ENCODE results near the gene ABCA7.

The ABCA7 gene

GRCh38 chr19:1073956-1074517 lies 34.1 kb downstream of the ABCA7 start:
- Histone ChIP-seq H3K36me3 (ENCODE audit: insufficient read depth, low read length) (no peaks in the 10 kb centered on the region), H3K9ac (ENCODE audit: low read depth, low read length) (no peak overlapping the region), H3K27me3 (ENCODE audit: control insufficient read depth, insufficient read depth, low read length) (peaks cover 30% of the 10 kb centered on the region), H3K4me2 (ENCODE audit: low read length) (no peak overlapping the region), H3K9me3 (replicated peaks; ENCODE audit: low read length) (no peaks in the 10 kb centered on the region), H3K4me1 (ENCODE audit: control insufficient read depth, insufficient read depth, low read length) (peaks cover 4% of the 10 kb centered on the region), H3K4me3 (ENCODE audit: low read length) (no peak overlapping the region)

DNA sequence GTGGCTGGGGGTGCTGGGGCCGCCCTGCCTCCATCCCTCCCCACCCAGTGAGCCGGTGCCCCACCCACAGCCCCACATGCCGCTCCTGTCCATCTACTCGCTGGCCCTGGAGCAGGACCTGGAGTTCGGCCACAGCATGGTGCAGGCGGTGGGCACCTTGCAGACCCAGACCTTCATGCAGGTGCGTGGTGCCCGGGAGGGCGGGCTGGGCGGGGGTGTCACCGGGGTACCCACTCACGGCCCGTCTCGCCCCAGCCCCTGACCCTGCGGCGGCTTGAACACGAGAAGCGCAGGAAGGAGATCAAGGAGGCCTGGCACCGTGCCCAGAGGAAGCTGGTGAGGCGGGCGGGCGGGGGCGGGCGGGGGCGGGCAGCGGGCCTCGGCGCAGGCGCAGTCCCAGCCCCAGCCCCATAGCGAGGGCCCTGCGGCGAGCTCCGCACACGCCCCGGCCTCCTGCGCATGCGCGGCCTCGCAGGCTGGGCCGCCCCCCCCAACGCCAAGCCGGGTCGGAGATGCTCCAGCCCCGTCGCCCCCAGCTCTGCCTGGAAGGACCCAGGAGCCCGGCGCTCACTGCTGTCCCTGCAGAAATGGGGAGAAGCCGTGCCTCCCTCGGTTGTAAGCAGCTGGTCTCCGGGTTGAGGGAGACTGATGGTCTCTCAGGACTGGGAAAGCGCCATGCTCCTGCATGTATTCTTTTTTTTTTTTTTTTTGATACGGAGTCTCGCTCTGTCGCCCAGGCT lies 34.8 kb downstream of the ABCA7 start:
- Histone ChIP-seq H3K4me1 (ENCODE audit: control insufficient read depth, insufficient read depth, low read length) (peaks cover 4% of the 10 kb centered on the region), H3K9me3 (replicated peaks; ENCODE audit: low read length) (no peaks in the 10 kb centered on the region), H3K9ac (ENCODE audit: low read depth, low read length) (no peak overlapping the region), H3K36me3 (ENCODE audit: insufficient read depth, low read length) (no peaks in the 10 kb centered on the region), H3K4me3 (ENCODE audit: low read length) (no peak overlapping the region), H3K27me3 (ENCODE audit: control insufficient read depth, insufficient read depth, low read length) (peaks cover 24% of the 10 kb centered on the region), H3K4me2 (ENCODE audit: low read length) (no peak overlapping the region)

DNA sequence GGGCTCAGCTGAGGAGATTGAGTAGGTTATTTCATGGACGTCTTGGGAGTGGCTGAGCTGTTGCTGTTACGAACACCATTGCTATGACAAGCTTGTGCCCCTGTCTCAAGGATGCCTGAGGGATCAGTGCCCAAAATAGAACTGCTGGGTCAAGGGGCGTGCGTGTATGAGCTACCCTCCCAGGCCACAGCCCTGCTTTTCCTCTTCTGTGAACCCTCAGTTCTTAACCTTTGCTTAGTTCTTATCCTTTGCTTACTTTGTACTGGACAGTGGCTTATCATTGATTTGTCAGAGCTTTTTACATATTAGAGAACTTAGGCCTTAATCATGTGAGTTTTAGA lies 36.1 kb downstream of the ABCA7 start:
- no peak overlapping the region for H3K4me2 ChIP-seq (ENCODE audit: low read length)
- H3K36me3 ChIP-seq (ENCODE audit: insufficient read depth, low read length) = no peaks in the 10 kb centered on the region
- peaks cover 17% of the 10 kb centered on the region for H3K27me3 ChIP-seq (ENCODE audit: control insufficient read depth, insufficient read depth, low read length)
- peaks cover 4% of the 10 kb centered on the region for H3K4me1 ChIP-seq (ENCODE audit: control insufficient read depth, insufficient read depth, low read length)
- H3K4me3 ChIP-seq (ENCODE audit: low read length) = no peak overlapping the region
- H3K9ac ChIP-seq (ENCODE audit: low read depth, low read length) = no peak overlapping the region
- H3K9me3 ChIP-seq (replicated peaks; ENCODE audit: low read length) = no peaks in the 10 kb centered on the region

DNA sequence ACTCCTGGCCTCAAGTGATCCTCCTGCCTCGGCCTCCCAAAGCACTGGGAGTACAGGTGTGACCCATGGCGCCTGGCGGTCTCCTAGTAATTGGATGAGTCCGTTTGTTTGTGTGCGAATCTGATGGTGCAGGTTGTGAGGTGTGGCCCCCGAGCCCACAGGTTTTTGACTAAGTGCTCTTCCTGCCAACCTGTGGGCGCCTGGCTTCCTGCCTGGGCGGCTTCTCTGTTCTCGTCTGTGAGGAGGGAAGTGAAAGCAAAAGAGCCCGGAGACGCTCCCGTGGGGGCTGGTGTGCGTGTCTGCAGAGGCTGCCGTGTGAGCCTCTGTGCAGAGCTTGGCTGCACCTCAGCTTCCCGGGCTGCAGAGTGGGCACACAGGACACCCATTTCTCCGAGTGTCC lies 37.0 kb downstream of the ABCA7 start:
- Histone ChIP-seq H3K4me1 (ENCODE audit: control insufficient read depth, insufficient read depth, low read length) (peaks cover 4% of the 10 kb centered on the region), H3K36me3 (ENCODE audit: insufficient read depth, low read length) (no peaks in the 10 kb centered on the region), H3K9me3 (replicated peaks; ENCODE audit: low read length) (no peaks in the 10 kb centered on the region), H3K9ac (ENCODE audit: low read depth, low read length) (no peak overlapping the region), H3K4me3 (ENCODE audit: low read length) (no peak overlapping the region), H3K27me3 (ENCODE audit: control insufficient read depth, insufficient read depth, low read length) (peaks cover 10% of the 10 kb centered on the region), H3K4me2 (ENCODE audit: low read length) (no peak overlapping the region)

GRCh38 chr19:1079566-1080111 lies 39.7 kb downstream of the ABCA7 start:
- Histone ChIP-seq H3K9ac (ENCODE audit: low read depth, low read length) (no peak overlapping the region), H3K4me1 (ENCODE audit: control insufficient read depth, insufficient read depth, low read length) (peaks cover 9% of the 10 kb centered on the region), H3K36me3 (ENCODE audit: insufficient read depth, low read length) (no peaks in the 10 kb centered on the region), H3K4me3 (ENCODE audit: low read length) (no peak overlapping the region), H3K4me2 (ENCODE audit: low read length) (no peak overlapping the region), H3K27me3 (ENCODE audit: control insufficient read depth, insufficient read depth, low read length) (peaks cover 6% of the 10 kb centered on the region), H3K9me3 (replicated peaks; ENCODE audit: low read length) (no peaks in the 10 kb centered on the region)

GRCh38 chr19:1080360-1081161 lies 40.7 kb downstream of the ABCA7 start:
- H3K9ac ChIP-seq (ENCODE audit: low read depth, low read length) = no peak overlapping the region
- peaks cover 9% of the 10 kb centered on the region for H3K4me1 ChIP-seq (ENCODE audit: control insufficient read depth, insufficient read depth, low read length)
- no peaks in the 10 kb centered on the region for H3K36me3 ChIP-seq (ENCODE audit: insufficient read depth, low read length)
- no peak overlapping the region for H3K4me3 ChIP-seq (ENCODE audit: low read length)
- H3K9me3 ChIP-seq (replicated peaks; ENCODE audit: low read length) = no peaks in the 10 kb centered on the region
- H3K27me3 ChIP-seq (ENCODE audit: control insufficient read depth, insufficient read depth, low read length) = peaks cover 11% of the 10 kb centered on the region
- no peak overlapping the region for H3K4me2 ChIP-seq (ENCODE audit: low read length)

DNA sequence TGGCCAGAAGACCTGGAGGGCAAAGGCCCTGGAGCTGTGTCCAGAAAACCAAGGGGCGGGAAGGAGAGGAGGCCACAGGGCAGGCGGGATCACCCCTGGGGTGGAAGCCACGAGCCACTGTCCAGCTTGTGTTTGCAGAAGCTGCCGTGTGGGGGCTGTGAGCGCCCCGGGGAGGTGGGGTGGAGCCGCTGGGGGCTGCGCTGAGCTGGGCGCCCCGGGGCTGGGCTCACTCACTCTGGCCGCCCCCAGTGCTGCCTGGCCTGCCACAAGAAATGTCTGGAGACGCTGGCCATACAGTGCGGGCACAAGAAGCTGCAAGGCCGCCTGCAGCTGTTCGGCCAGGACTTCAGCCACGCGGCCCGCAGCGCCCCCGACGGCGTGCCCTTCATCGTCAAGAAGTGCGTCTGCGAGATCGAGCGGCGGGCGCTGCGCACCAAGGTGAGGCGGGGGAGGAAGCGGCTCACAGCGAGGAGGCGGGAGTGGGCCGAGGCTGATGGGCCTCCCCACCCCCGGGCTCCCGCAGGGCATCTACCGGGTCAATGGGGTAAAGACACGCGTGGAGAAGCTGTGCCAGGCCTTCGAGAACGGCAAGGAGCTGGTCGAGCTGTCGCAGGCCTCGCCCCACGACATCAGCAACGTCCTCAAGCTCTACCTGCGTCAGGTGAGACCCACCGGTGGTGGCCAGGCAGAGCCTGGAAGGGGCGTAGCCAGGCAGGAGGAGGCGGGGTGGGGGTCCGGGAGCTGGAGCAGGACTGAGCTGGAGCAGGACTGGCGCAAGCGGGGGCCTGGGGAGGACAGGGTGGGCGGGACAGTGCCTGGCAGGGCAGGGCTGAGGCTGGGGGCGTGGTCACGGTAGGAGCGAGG lies 41.6 kb downstream of the ABCA7 start:
- H3K4me1 ChIP-seq (ENCODE audit: control insufficient read depth, insufficient read depth, low read length) = peaks cover 9% of the 10 kb centered on the region
- H3K9me3 ChIP-seq (replicated peaks; ENCODE audit: low read length) = no peaks in the 10 kb centered on the region
- no peak overlapping the region for H3K4me3 ChIP-seq (ENCODE audit: low read length)
- peak overlapping the region; percentile 62 for H3K4me2 ChIP-seq (ENCODE audit: low read length)
- no peak overlapping the region for H3K9ac ChIP-seq (ENCODE audit: low read depth, low read length)
- peaks cover 17% of the 10 kb centered on the region for H3K27me3 ChIP-seq (ENCODE audit: control insufficient read depth, insufficient read depth, low read length)
- H3K36me3 ChIP-seq (ENCODE audit: insufficient read depth, low read length) = no peaks in the 10 kb centered on the region

GRCh38 chr19:1082165-1082927 lies 42.4 kb downstream of the ABCA7 start:
- H3K4me1 ChIP-seq (ENCODE audit: control insufficient read depth, insufficient read depth, low read length) = peaks cover 9% of the 10 kb centered on the region
- H3K4me3 ChIP-seq (ENCODE audit: low read length) = no peak overlapping the region
- no peak overlapping the region for H3K9ac ChIP-seq (ENCODE audit: low read depth, low read length)
- H3K36me3 ChIP-seq (ENCODE audit: insufficient read depth, low read length) = no peaks in the 10 kb centered on the region
- H3K27me3 ChIP-seq (ENCODE audit: control insufficient read depth, insufficient read depth, low read length) = peaks cover 17% of the 10 kb centered on the region
- H3K9me3 ChIP-seq (replicated peaks; ENCODE audit: low read length) = no peaks in the 10 kb centered on the region
- peak overlapping the region; percentile 73 for H3K4me2 ChIP-seq (ENCODE audit: low read length)

GRCh38 chr19:1082928-1083816 lies 43.3 kb downstream of the ABCA7 start:
- no peaks in the 10 kb centered on the region for H3K9me3 ChIP-seq (replicated peaks; ENCODE audit: low read length)
- no peak overlapping the region for H3K9ac ChIP-seq (ENCODE audit: low read depth, low read length)
- no peak overlapping the region for H3K4me3 ChIP-seq (ENCODE audit: low read length)
- H3K27me3 ChIP-seq (ENCODE audit: control insufficient read depth, insufficient read depth, low read length) = peaks cover 17% of the 10 kb centered on the region
- peaks cover 8% of the 10 kb centered on the region for H3K36me3 ChIP-seq (ENCODE audit: insufficient read depth, low read length)
- peak overlapping the region; percentile 73 for H3K4me2 ChIP-seq (ENCODE audit: low read length)
- H3K4me1 ChIP-seq (ENCODE audit: control insufficient read depth, insufficient read depth, low read length) = peaks cover 9% of the 10 kb centered on the region
